HG03469 (cell line): ENCODE results near the gene ACVR1.
"Not testable (repeated sequence)": the region's sequence is repeated elsewhere in the genome, so short reads cannot be mapped to it uniquely, and the experiment has no call there.

Source experiments
- ATAC-seq: cut with Tn5 transposase; IDR thresholded peaks from one replicate; pipeline ENCODE4 v1.9.1; 2021; ENCODE audit warnings: mild to moderate bottlenecking, moderate library complexity, moderate number of reproducible peaks; ENCODE audit not compliant: unreplicated experiment

The ACVR1 gene

DNA sequence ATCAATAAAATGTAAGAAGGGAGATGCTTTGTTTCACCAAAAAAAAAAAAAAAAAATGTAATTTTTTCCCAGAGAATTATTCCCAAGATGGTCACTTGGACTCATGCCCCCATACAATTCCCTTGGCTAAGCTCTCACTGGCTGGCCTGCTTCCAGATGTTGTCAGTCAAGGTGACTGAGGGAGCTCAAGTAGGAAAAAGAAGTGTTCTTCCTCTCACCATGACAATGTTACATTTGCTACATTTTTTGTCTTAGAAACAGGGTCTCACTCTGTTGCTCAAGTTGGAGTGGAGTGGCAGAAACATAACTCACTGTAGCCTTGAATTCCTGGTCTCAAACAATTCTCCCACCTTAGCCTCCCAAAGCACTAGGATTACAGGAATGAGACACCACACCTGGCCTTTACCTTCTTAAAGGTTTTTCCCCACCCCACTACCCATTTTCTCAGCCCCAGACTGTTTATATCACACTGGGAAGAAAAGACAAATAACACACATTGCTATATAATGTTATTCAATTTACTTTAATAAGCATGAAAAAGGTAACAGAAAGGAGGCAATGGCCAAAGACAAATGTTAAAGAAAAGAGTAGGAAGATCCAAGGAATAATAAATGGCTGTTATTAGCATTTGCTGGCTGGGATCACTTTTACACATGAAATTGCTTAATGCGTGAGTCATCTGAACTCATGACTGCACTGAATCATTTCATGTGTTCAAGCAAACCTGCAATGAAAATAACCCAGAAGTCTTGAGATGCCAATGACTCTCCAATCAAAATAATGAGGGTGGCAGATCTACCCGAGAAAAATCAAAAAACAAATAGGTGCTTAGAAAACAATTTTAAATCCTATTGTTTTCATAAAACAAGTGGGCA lies 45.2 kb downstream of the ACVR1 start:
- ATAC-seq, result no peak

DNA sequence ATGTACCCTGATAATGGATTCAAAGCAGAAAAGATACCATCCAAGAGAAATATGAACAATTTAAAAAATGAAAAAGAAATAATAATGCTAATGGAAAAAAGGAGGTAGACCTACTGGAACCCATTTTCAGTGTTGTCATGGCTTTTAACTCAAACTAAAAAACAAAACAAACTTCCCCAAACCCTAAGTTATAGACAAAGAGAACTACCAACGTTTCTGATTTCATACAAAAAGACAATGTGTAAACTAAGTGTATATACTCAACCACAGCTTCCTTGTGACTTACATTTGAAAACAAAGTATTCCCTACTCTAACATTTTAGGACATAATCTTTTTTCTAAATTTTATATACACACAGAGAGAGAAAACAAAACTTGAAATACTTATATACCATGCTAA lies 45.9 kb downstream of the ACVR1 start:
- ATAC-seq, result no peak

DNA sequence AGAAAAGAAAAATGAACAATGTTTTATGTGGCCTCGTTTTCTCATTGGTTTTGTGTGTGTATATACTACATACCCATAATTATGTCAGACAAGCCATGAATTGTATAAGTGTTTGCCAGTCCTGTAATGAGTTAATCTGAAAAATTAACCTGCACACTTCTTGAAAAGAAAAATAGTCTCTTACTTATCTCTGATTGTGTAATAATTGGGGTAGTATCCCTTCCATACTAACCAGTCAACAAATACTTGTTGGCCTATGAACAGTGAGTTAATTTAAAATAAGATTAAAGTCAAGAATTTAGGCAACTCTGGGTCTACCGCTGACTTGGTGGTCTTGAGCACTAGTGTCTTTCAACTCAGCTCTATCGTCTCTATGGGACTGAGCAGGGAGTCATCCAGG lies 48.8 kb downstream of the ACVR1 start:
- no peak for ATAC-seq

DNA sequence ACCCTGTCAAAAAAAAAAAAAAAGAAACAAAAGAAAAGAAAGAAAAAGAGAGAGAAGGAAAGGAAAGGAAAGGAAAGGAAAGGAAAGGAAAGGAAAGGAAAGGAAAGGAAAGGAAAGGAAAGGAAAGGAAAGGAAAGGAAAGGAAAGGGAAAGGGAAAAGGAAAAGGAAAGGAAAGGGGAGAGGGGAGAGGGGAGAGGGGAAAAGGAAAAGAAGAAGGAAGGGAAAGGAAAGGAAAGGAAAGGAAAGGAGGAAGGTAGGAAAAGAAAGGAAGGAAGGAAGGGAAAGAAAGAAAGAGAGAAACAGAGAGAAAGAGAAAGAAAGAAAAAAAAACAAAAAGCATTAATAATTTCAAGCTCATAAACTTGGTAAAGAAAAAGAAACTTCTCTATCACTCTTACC lies 49.5 kb downstream of the ACVR1 start:
- not testable (repeated sequence) for ATAC-seq

DNA sequence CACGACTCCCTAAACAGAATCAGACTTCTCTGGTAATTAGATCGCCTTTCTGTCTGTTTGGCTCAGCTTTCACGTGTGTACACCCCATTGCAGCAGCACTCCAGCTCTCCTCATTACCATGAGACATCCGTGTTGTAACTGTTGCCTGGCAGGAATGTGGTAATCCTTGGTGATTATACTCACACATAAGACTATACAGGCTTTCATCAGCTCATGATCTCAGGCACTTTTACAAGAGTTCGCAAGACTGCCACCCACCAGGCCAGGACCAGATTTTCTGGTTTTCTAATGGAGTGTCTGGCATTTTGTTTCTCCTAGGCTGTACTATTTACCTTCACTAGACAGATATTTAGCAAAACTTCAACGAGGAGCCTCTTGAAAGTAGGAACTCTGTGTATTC lies 50.2 kb downstream of the ACVR1 start:
- ATAC-seq, result no peak

DNA sequence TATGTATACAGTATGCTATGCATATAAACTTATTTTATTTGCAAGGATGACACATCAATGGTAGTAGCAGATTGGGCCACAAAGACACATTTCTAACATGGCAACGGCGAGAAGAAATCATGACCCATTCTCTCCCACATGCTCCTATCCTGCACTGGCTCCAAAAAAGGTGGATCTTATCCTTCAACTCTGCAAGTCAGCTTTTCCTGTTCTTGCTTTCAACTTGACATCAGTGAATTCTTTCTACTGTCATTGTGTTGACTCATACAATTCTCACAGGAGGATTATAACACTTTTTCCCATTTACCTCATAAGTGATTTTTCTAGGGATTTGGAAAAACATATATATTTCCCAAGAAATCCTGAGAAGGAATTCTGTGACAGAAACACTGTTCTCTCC lies 53.1 kb downstream of the ACVR1 start:
- ATAC-seq, result no peak

DNA sequence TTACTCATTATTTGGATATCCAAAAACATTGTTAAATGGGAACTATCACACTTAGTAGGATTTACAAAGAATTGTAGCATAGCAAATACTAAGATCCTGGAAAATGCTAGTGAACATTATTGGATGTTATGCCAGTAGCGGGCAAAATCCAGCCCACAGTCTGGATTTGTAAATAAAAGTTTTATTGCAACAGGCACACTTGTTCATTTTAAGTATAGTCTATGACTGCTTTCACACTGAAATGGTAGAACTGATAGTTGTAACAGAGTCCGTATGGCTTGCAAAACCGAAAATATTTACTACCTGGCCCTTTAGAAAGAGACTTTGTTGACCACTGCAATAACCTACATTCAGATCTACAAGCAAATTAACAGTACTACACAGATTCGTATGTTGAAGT lies 53.6 kb downstream of the ACVR1 start:
- no peak for ATAC-seq

DNA sequence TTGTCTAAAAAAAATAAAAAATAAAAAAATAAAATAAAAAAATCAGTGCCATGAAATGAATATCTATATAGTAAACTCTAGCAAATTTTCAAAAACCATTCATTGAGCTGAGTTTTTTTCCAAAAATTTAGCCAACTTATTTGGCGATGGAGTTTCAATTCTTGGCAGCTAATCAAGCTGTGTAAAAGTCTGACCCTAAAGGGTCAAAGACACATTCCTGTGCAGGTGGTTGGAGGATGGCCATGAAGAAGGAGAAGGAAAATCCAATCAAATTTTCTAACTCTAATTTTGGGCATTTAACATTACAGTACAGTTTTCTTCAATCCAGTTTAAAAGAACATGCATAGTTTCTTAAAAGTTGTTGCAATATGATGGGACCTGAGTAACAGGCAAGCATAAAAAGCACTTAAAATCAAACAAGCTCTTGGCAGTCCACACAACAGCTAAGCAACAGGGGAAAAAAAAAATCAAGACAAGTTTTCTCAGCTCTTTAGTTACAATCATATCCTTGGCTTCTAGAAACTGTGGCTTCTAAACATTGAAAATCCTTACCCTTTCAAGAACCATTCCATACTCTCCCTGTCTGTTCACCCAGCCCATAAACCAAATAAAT lies 54.5 kb downstream of the ACVR1 start:
- no peak for ATAC-seq

DNA sequence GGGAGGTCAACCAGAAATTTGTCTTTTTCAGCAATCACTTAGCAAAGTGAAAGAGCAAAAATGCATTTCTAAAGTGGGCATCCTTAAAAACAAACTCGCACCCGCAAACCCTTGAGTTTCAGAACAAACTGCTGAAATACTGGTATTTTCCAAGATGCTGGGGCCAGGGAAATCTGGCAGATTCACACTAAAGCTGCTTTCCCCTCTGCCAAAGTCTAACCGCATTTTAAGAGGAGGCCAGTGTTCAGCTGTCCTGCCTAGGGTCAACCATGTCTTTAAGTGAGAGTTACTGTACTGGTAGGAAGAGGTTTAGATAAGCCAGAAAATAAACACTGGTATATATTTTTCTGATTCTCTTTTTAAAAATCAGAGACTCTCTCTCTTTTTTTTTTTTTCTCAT lies 55.9 kb downstream of the ACVR1 start:
- no peak for ATAC-seq

DNA sequence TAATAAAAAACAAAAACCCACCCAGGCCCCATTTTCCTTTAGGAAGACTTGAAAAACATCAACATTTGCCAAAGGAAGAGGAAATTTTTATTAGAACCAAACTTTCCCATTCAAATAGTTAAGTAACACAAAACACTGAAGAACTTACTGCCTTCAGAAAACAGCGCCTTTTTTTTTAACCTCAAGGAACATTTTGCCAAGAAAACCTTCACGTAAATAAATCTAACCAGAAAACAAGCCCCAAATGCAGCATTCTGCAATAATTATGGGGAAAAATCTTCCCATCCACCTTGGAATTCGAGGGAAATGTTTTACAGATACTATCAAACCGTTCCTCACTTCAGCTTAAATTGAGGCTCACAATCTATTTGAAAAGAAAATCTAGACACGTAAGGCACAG lies 56.4 kb downstream of the ACVR1 start:
- ATAC-seq, result no peak

DNA sequence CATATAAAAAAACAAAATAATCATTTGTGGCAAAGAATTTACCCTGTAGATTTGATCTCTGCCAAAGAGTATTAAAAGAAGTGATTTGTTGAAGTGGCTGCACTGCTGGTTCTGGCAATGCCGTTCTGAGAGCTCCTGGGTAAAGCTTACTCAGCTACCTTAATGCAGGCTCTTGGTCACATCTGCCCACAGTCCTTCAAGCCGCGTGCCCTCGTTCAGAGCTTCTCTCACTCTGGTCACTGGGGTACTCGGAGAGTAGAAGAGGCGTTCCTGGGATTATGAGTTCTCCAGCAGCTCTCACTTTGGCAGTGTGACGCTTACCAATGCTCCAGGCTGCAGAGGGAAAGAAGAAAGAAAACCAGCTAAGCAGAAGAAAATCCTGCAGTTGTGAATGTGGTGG lies 57.9 kb downstream of the ACVR1 start:
- no peak for ATAC-seq

DNA sequence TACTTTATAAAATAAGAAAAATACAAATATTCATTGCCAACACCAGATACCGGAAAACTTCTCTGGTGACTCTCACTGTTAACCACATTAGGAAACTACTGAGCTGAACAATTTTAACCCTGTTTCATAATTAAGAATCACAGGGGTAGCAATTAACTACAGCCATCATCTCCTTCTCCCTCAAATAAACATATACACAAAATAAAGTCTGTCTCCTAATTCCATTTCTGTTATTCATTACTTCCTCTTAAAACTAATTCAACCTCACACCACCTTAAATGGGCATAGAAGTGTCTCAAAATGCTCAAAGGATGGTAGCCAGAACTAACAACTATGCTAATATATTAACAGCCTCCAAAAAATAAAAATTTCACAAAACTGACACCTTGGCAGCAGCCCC lies 60.7 kb downstream of the ACVR1 start:
- ATAC-seq, result no peak

DNA sequence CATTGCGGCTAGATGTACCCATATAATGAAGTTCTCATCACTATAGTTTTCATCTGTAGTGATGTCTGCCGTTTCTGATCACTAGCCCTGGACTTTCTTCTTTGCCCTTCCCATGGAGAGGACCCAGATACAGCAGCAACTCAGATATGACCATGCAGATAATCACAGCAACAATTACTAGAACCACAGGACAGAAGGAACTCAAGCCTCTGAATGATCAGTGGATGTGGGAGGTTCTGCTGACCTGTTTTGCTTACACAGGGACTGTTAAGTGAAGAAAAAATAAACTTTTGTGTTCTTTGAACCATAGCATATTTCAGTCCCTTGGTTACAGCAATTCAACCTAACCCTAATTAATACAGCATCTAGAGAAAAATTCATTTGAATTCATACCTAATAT lies 62.7 kb downstream of the ACVR1 start:
- ATAC-seq, result no peak

DNA sequence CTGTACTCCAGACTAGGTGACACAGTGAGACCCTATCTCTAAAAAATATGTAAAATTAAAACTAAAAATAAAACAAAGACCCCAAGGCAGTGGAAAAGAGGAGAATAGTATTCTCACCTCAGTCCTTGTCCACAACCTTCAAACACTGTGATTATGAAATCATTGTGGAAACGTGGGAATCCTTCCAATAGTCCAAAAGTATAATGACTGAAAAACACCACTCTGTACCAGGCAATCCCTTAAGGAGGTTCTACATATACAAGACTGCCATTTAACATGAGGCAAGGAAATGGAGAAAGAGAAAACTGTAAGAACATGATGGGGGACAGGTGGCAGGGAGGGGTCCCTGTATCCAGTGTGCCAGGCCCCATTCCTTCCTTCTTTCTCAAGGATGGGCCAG lies 66.1 kb downstream of the ACVR1 start:
- ATAC-seq, result no peak

DNA sequence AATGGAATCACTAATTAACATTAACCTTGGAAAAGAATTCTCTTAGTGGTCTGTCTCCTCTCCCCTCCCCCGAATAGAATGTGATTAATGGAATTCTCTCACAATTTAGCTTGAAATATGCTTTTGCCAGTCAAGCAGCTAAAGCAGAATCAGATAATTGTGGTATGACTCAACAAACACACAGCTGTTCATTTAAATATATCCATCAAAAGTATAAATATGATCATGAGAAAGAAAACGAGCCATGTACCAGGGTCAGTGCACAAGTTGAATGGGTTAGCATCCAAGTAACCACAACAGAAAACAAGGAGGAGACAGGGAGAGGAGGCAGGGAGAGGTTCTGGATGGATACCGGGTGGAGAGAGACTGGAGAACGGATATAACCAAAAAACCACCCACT lies 66.9 kb downstream of the ACVR1 start:
- ATAC-seq, result no peak

DNA sequence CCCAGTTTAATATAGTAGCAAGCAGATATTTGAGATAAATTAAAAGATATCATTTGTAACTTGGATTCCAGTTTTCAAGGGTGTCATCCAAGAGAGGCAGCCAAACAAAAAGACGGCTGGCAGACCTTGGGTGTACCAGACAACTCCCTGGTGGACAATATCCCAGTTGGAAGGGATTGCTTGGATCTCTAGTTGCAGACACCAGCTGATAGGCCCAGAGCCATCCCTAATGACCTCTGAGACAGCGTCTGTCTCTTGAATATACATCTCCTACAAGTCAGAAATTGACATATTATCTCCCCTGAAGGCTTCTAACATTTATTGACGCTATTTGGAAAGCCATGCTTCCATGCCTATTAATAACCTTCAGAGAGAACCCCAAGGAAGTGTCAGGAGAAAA lies 67.7 kb downstream of the ACVR1 start:
- no peak for ATAC-seq

DNA sequence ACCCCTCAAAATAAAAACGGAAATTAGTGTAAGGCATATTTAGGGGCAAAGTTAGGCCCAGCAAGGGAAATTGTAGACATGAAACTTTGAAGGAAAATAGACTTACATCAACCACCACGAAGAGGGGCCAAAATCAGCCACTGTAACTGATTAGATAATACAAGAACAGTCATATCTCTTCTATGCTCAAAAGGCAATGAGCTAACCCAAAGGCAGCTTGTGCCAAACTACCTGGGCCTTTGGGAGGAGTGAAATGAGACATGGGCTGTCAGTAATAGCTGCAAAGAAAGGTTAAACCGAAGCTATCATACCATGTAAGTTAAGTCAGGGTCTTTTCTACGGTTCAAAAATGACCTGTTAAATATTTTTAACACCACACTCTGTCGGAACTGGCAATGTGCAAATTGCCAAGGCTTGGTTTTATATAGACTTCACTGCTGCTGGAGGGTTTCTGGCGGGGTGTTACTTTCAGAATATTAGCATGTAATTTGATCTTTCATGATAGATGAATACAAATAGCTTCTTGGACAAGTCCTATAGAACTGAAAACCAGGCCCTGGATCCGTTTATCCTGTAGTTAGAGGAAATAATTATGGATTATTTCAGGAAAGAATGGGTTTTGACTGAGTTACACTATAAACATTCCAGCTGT lies 69.6 kb downstream of the ACVR1 start:
- ATAC-seq, result no peak

DNA sequence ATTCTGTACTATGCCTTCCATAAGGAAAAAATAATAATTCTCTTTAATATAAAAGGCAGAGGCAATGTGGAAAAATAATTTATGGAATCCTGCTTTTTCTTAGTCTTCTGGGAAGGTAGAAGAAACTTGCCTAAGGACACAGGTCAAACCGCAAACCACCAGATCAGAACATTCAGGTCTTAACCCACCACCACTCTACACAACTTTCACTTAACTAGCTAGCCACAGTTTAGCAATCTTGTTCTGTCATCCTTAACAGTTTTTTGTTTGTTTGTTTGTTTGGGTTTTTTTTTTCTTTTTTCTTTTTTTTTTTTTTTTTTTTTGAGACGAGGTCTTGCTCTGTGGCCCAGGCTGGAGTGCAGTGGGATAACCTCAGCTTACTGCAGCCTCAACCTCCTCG lies 70.6 kb downstream of the ACVR1 start:
- ATAC-seq, result no peak

DNA sequence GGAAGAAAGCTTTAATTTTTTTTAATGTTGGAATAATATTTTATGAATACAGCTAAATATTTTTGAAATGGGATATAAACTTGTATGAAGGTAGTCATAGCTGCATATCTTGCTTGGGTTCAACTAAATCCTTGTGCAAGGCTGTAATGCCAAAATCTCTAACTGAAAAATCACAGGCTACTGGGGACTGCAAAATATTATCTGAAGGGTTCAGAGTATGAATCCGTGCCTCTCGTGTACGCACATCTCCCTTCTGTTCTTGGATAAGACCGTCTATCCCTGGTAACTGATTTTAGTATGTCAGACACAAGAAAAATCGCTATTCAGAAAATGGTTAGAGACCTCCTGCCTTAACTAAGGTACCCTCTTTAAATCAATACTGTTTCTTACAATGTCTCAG lies 71.8 kb downstream of the ACVR1 start:
- no peak for ATAC-seq

DNA sequence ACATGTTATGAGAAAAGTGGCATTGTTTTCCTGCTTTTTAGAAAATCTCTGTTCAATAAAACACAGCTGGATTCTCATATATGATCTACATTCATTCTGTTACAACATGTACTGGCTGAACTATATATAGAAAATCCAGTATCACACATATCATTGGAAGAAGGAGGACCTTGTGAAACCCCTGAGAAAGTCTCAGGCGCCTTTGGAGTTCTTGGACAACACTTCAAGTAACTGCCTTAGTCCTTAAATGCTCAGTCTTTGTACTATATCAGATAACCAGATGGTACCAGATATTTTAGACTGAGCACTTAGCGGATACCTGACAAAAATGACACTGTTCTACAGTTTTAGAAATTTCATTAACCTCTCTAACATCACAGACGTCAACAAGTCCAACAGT lies 72.2 kb downstream of the ACVR1 start:
- ATAC-seq, result no peak

DNA sequence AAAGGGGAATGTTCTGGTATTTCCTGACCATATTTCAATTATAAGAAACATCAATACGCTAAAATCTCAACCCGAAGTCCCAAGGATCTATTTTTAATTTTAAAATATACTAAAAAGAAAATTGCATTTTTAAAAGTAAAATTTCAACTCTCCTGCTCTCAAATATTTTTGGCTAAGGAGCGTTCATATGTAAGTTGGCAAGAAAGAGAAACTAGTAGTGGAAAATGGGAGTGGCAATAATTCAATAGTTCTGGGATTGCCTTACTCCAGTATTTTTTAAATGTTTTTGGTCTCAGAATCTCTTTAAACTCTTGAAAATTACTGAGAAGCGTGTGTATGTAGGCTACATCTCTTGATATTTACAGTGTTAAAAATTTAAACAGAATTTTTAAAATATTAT lies 72.7 kb downstream of the ACVR1 start:
- ATAC-seq, result no peak

DNA sequence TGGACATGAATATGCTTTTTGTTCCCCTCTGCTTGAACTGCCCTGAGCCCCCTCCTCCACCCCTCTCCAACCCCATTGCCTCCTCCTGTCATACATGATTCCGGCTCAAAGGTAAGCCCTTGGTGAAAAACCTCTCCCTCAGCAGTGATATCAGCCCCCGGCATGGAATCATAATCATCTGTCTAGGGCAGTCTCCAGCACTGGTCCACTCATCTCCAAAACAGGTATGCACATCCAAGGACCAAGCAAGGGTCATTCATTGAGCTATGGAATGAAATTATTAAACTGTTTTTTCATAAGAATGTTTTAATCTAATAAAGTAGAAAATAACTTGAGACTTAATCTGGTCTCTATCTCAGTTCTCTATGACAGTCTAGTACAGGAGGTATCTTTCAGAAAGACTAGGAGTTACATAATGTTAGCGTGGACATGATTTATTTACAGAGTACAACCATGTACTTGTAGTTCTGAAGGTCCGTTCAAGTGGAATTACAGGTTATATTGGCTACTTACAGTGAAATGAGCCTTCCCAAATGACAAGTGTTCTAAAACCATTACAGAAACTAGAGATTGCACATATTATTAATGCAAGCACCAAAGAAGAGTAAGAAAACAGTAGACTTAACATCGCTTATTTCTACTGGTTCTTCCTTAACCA lies 75.2 kb downstream of the ACVR1 start:
- no peak for ATAC-seq
